ENCODE measurements around the gene CA9. TPM values are rescaled to one million over a fixed set of nuclear protein-coding genes. Genes with fewer than 3 reads are reported as not detected.
"Not testable (repeated sequence)": the region's sequence is repeated elsewhere in the genome, so short reads cannot be mapped to it uniquely, and the experiment has no call there.

CA9 gene
- polyA plus RNA-seq, 1 experiment: 1.2 TPM

DNA sequence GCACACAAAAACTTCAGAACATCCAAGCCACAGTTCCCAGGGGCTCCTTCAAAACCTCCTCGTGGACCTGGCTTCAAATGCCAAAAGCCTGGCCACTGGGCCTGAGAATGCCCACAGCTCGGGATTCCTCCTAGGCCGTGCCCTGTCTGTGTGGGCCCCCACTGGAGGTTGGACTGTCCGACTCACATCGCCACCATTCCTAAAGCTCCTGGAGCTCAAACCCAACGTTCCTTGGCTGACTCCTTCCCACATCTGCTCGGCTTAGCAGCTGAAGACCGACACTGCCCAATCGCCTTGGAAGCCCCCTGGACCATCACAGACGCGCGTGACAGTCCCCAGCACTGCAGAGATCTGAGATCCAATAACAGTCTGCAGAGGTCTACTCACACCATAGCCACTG is 30.7 kb upstream of the CA9 start:
- Histone ChIP-seq H3K9me3 (ENCODE audit: control insufficient read depth, insufficient read depth, low read length) (no peaks in the 10 kb centered on the region), H3K4me3 (ENCODE audit: low read depth, low read length) (no peak overlapping the region), H3K27ac (ENCODE audit: low read depth, low read length) (no peak overlapping the region), H3K27me3 (ENCODE audit: control insufficient read depth, insufficient read depth, low read length) (no peaks in the 10 kb centered on the region)
- TF ChIP-seq, protein P1, sequence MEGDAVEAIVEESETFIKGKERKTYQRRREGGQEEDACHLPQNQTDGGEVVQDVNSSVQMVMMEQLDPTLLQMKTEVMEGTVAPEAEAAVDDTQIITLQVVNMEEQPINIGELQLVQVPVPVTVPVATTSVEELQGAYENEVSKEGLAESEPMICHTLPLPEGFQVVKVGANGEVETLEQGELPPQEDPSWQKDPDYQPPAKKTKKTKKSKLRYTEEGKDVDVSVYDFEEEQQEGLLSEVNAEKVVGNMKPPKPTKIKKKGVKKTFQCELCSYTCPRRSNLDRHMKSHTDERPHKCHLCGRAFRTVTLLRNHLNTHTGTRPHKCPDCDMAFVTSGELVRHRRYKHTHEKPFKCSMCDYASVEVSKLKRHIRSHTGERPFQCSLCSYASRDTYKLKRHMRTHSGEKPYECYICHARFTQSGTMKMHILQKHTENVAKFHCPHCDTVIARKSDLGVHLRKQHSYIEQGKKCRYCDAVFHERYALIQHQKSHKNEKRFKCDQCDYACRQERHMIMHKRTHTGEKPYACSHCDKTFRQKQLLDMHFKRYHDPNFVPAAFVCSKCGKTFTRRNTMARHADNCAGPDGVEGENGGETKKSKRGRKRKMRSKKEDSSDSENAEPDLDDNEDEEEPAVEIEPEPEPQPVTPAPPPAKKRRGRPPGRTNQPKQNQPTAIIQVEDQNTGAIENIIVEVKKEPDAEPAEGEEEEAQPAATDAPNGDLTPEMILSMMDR (IDR thresholded peaks at IDR 0.05; ENCODE audit: low read depth, low read length): no peak
- POLR2A ChIA-PET: no interaction called here
- DNase-seq (ENCODE audit: low read depth, low spot score): no peak
- CTCF ChIA-PET: no interaction called here

DNA sequence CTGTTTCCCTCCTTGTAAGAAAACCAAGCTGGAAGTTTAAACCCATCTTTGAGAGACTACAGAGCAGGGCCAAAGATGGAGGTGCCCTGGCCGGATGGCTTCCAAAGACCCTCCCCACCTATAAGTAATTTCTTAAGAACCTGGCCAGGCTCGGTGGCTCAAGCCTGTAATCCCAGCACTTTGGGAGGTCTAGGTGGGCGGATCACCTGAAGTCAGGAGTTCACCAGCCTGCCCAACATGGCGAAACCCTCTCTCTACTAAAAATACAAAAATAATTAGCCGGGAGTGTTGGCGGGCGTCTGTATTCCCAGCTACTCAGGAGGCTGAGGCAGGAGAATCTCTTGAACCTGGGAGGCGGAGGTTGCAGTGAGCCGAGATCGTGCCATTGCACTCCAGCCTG is 28.0 kb upstream of the CA9 start:
- POLR2A ChIA-PET: interaction anchor here (0.6 to 1.5 kb wide), 3 partner anchors 12 to 21 kb away, joined by 4 to 5 read pairs (median 4); partner anchors contain the start of genes CCDC107 and RMRP
- not testable (repeated sequence) for H3K27ac ChIP-seq (ENCODE audit: low read depth, low read length)
- H3K4me3 ChIP-seq (ENCODE audit: low read depth, low read length): peak overlapping the region; percentile 73

DNA sequence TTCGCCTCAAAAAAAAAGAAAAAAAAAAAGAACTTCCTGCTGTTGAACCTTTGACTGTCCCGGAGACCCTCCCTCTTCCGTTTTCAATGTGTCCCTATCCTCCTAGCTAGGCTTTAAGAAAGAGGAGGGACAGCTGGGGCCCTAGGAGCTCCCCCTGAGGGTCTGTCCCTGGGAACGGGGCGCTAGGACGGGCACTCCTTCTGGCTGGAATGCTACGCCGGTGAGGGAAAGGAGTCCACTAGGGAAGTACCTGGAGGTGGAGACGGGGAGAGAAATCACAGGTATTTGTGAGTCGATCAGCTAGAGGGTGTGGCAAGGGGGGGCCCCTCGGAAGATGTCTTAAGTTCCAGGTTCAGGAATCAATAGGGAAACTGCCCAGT is 27.6 kb upstream of the CA9 start:
- DNase-seq (ENCODE audit: low read depth, low spot score): no peak
- ChIA-PET POLR2A (interaction anchor here (0.6 to 1.5 kb wide), 4 partner anchors 12 to 25 kb away, joined by 3 to 5 read pairs (median 4); partner anchors contain the start of genes CCDC107 and RMRP), CTCF (interaction anchor here (1.0 to 4.7 kb wide), 10 partner anchors 10 to 165 kb away, joined by 3 to 18 read pairs (median 8); partner anchors contain the start of genes ARHGEF39, CCDC107, RMRP and TESK1)
- Histone ChIP-seq H3K4me3 (ENCODE audit: low read depth, low read length) (peak overlapping the region; percentile 73), H3K9me3 (ENCODE audit: control insufficient read depth, insufficient read depth, low read length) (no peaks in the 10 kb centered on the region; the same call in 1 of the 2 replicates), H3K27me3 (ENCODE audit: control insufficient read depth, insufficient read depth, low read length) (no peaks in the 10 kb centered on the region), H3K27ac (ENCODE audit: low read depth, low read length) (peak overlapping the region; percentile 11)
- TF ChIP-seq, protein P1 (IDR thresholded peaks at IDR 0.05; ENCODE audit: low read depth, low read length): peak; percentile 27; the same call in 1 of the 2 replicates

More for the DNA sequence above, 28.0 kb upstream of the CA9 start:
- H3K9me3 ChIP-seq (ENCODE audit: control insufficient read depth, insufficient read depth, low read length); DNase-seq (ENCODE audit: low read depth, low spot score); H3K27me3 ChIP-seq (ENCODE audit: control insufficient read depth, insufficient read depth, low read length): not testable (repeated sequence)
- CTCF ChIA-PET: interaction anchor here (0.6 to 4.7 kb wide), 6 partner anchors 10 to 405 kb away, joined by 4 to 18 read pairs (median 12); partner anchors contain the start of genes CCDC107, RMRP and TESK1

DNA sequence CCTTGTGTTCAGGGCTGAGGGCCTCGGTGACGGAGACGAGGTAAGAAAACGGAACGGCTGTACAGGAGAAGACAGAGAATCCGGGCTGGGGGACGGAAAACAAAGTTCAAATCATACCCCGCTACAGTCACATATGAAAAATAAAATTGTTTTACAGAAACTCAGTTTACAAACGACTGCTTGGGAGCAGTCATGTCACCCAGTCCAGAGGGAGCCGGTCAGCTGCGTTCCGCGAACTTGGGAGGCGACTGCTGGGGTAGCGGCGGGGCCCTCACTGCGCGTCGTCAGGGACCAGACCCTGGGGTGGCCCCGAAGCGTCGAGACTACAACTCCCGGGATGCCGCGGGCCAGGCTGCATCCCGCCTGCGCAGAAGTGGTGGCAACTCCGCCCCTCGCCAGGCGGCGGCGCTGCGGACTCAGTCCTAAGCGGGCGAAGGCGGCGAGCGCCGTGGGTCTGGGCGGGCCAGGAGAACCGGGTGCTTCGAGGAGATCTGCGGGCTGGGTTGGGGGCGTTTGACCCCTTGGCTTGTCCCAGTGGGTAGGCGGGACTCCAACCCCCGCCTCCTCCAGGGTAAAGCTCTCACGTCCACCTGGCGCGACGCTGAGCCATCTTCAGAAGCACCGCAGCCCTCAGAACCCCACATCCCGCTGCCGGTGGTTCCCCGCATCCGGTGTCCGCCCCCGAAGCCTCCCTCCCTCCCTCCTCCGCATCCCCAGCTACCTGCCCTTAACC is 27.0 kb upstream of the CA9 start:
- Histone ChIP-seq H3K27me3 (ENCODE audit: control insufficient read depth, insufficient read depth, low read length) (no peaks in the 10 kb centered on the region), H3K9me3 (ENCODE audit: control insufficient read depth, insufficient read depth, low read length) (no peaks in the 10 kb centered on the region; the same call in 1 of the 2 replicates), H3K27ac (ENCODE audit: low read depth, low read length) (peak overlapping the region; percentile 11), H3K4me3 (ENCODE audit: low read depth, low read length) (peak overlapping the region; percentile 73)
- POLR2A ChIA-PET: interaction anchor here (0.6 to 1.7 kb wide), 6 partner anchors 11 to 82 kb away, joined by 3 to 11 read pairs (median 4); partner anchors contain the start of genes CCDC107 and RMRP
- DNase-seq (ENCODE audit: low read depth, low spot score): peak; percentile 66
- CTCF ChIA-PET: interaction anchor here (0.5 to 4.7 kb wide), 24 partner anchors 9 to 307 kb away, joined by 3 to 18 read pairs (median 4); partner anchors contain the start of genes ARHGEF39, CCDC107, RMRP and TESK1
- TF ChIP-seq, protein P1 (IDR thresholded peaks at IDR 0.05; ENCODE audit: low read depth, low read length): peak; percentile 89

DNA sequence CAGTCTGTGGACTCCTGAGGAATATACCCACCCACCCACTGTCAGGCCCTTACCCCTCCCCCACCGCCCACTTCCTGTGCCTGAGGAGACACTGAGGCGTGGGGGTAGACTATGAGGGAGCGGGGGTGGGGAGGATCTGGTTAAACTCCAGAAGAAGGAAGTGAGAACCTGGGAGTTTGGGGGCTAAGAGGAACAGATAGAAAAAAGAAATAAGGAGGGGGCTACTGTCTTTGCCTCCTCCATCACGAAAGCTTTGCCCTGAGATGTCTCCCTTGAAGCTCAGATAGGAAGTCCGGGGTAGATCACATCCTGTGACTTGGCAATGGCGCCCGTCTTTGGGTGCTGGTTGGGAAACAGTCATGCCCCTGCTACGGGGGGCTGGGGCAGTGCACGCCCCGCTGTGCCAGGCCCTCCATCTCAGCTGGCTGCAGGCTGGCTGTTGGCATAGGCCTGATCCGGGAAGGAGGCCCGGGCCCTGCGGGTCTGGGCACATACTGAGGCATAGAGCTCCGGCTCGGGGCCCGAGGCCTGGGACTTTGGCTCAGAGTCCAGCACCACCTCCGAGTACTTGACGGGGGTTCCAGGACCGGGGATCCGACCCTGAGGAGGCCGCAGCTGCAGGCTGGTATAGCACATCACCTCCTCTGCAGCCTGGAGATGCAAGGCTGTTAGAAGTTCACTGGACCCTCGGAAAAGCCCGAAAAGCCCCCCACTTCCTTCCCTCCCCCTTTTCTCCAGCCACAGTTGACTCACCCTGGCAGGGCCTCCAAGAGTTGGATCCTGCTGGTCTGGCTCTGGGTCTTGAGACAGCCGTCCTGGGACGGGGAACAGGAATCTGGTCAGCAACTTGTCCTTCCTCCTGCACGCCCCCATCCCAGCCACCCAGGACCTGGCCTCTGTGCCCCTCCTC is 24.0 kb upstream of the CA9 start:
- Histone ChIP-seq H3K27me3 (ENCODE audit: control insufficient read depth, insufficient read depth, low read length) (no peaks in the 10 kb centered on the region), H3K27ac (ENCODE audit: low read depth, low read length) (no peak overlapping the region), H3K9me3 (ENCODE audit: control insufficient read depth, insufficient read depth, low read length) (no peaks in the 10 kb centered on the region; the same call in 1 of the 2 replicates), H3K4me3 (ENCODE audit: low read depth, low read length) (no peak overlapping the region)
- ChIA-PET CTCF (interaction anchor here (1.3 kb wide), 1 partner anchor 8 kb away, joined by 3 read pairs; the partner anchor contains the start of genes CCDC107 and RMRP), POLR2A (no interaction called here)
- no peak for DNase-seq (ENCODE audit: low read depth, low spot score)
- TF ChIP-seq, protein P1 (IDR thresholded peaks at IDR 0.05; ENCODE audit: low read depth, low read length): no peak
